Neural cell (in vitro differentiated cells): ENCODE measurements around the gene ZC3H7A.

Experiments used
- CTCF ChIP-seq: fragments of 450-650 bp; IDR thresholded peaks from 2 replicates; pipeline ENCODE4 v1.5.1; 2014; ENCODE audit warnings: antibody characterized with exemption, mild to moderate bottlenecking, moderate library complexity; ENCODE audit not compliant: poor library complexity, severe bottlenecking
- EP300 ChIP-seq: fragments of 450-650 bp; conservative IDR thresholded peaks from 2 replicates; pipeline ENCODE4 v1.6.1; 2014; ENCODE audit warnings: antibody characterized with exemption, mild to moderate bottlenecking, moderate library complexity; ENCODE audit not compliant: poor library complexity, severe bottlenecking
- EZH2 ChIP-seq: fragments of 200-600, 300-800 bp; shearing (Covaris generic), sonication (generic); IDR thresholded peaks from 2 replicates; pipeline ENCODE4 v1.6.1; 2014; ENCODE audit warnings: antibody characterized with exemption, low read length, borderline replicate concordance, mild to moderate bottlenecking; ENCODE audit not compliant: insufficient read depth, poor library complexity, severe bottlenecking
- MXI1 ChIP-seq: fragments of 450-650 bp; conservative IDR thresholded peaks from 2 replicates; pipeline ENCODE4 v1.6.1; 2014; ENCODE audit warnings: antibody characterized with exemption, mild to moderate bottlenecking; ENCODE audit not compliant: poor library complexity, severe bottlenecking
- POLR2AphosphoS5 ChIP-seq: IDR thresholded peaks from 2 replicates; pipeline ENCODE4 v1.6.1; 2012
- REST ChIP-seq: IDR thresholded peaks from 2 replicates; pipeline ENCODE4 v1.6.1; 2012; ENCODE audit warnings: borderline replicate concordance

- TF ChIP-seq CTCF (no peak), EZH2 (no peak), POLR2AphosphoS5 (no peak), REST (no peak), EP300 (no peak), MXI1 (no peak)
Observed at GRCh38 chr16:11779074-11779473, 18.0 kb downstream of the ZC3H7A start.
